Bronchial epithelial cell (primary cell): ENCODE results near the gene ABHD12. TPM values are rescaled to one million over a fixed set of nuclear protein-coding genes. Genes with fewer than 3 reads are reported as not detected.

Experiments
- DNase-seq: peaks from one replicate; pipeline ENCODE4 v3.0.0-alpha.2; 2010; ENCODE audit warnings: low read depth
- FAIRE-seq: peaks from 2 replicates; lab custom pipeline; 2011; peaks lifted over from hg19 to GRCh38; lab: Jason Lieb, UNC
- H3K27me3 ChIP-seq: 2 replicates; pipeline ENCODE4 v1.5.1; 2011; ENCODE audit warnings: low read length; ENCODE audit not compliant: control insufficient read depth, insufficient read depth
- H3K36me3 ChIP-seq: 2 replicates; pipeline ENCODE4 v1.5.1; 2011; ENCODE audit warnings: low read length; ENCODE audit not compliant: control insufficient read depth, insufficient read depth
- H3K4me3 ChIP-seq: 2 replicates; pipeline ENCODE4 v1.5.1; 2011; ENCODE audit warnings: mild to moderate bottlenecking, low read depth, low read length, control low read depth
- total RNA-seq: library from RNA; depleted of rRNA; stranded (reverse); fragments of >200 nt; gene quantifications from 2 replicates; pipeline ENCODE4 v1.2.1, GENCODE V29; 2014
- TF ChIP-seq, protein P1 (sequence below): IDR thresholded peaks from 2 replicates; pipeline ENCODE4 v1.5.1; 2011; ENCODE audit warnings: mild to moderate bottlenecking, moderate library complexity, low read length, control low read depth, inconsistent platforms; ENCODE audit not compliant: insufficient read depth, severe bottlenecking

ABHD12 gene
- total RNA-seq, 1 donor from 2014 or later, result 21.6 TPM

DNA sequence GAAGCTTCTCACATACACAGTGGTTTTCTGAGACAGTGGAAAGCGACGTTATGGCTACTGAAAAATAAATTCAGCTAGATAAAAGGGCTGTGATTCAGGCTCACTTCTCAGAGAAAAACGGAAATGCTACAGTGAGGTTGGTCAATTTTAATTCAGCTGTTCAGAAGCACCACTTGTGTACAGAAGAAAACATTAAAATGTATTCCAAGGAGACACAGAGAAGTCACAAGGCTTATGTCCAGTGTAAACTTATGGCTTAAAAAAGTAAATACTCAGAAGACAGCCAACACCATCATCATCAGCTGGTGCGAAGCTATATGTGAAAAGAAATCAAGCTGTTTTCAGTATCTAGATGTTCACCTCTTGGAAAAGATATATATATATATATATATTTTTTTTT, 68.6 kb downstream of the ABHD12 start:
- H3K27me3 ChIP-seq, result no peaks in the 10 kb centered on the region
- no peak overlapping the region for H3K4me3 ChIP-seq
- DNase-seq, result no peak
- peaks cover 1% of the 10 kb centered on the region for H3K36me3 ChIP-seq
- TF ChIP-seq, protein P1, sequence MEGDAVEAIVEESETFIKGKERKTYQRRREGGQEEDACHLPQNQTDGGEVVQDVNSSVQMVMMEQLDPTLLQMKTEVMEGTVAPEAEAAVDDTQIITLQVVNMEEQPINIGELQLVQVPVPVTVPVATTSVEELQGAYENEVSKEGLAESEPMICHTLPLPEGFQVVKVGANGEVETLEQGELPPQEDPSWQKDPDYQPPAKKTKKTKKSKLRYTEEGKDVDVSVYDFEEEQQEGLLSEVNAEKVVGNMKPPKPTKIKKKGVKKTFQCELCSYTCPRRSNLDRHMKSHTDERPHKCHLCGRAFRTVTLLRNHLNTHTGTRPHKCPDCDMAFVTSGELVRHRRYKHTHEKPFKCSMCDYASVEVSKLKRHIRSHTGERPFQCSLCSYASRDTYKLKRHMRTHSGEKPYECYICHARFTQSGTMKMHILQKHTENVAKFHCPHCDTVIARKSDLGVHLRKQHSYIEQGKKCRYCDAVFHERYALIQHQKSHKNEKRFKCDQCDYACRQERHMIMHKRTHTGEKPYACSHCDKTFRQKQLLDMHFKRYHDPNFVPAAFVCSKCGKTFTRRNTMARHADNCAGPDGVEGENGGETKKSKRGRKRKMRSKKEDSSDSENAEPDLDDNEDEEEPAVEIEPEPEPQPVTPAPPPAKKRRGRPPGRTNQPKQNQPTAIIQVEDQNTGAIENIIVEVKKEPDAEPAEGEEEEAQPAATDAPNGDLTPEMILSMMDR, result no peak
- no peak for FAIRE-seq

DNA sequence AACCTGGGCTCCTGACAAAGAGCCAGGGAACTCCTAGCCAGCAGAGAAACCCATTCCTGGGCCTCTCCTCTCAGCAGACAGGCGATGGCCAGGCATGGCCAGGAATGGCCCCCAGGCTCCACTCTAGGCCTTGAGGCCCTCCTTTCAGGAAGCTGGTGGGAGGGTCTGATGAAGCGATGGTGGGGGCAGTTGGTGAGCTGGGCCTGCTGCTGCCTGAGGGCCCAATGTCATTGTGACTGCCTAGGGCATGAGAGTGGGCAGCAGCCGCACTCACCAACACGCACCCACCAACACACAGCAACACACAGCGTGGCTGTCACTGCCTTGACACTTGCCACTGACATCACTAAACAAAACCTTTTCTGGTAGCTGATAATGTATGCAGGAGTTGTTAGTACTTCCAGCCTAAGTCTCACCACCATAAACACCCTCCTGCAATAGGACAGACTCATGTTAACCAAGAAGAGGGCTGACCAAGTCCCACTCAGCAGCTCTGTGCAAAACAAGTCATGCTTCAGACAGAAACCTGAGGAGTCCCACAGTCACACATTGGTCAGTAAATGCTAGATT, 69.3 kb downstream of the ABHD12 start:
- Histone ChIP-seq H3K27me3 (no peaks in the 10 kb centered on the region), H3K4me3 (no peak overlapping the region), H3K36me3 (peaks cover 4% of the 10 kb centered on the region)
- TF ChIP-seq, protein P1, result no peak
- FAIRE-seq (peak; percentile 7), DNase-seq (no peak)

DNA sequence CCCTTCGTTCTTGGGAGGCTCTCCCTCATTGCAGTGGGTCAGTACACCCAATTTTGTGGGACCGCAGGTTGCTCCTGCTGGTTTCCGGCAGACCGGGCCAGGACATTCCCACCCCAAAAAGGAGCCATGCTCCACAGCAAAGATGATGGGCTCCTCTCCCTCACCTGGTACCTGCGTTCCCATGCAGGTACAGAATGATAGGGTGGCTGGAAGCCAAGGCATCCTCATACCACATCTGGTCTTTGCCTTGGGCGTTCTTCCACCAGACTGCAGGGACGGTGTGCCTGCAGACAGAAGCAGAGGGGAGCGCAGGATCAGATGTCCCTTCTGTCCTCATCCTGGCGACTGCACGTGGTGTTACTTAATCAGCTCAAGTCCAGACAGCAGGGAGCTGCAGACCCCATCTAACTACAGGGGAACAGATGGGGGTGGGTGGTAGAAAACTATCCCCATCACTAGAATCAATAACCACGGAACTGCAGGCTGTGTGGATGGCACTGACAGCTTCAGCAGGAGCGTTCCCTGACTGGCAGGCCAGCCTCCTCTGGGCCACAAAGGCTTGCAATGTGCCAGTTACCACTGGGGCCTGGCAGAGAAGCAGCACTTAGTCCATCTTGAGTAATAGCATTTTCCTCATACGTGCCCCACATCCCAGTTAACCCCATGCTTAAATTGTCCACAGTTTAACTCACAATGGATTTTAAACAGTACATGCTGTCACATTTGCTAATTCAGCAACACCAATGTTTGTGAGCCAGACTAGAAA, 70.4 kb downstream of the ABHD12 start:
- H3K4me3 ChIP-seq, result no peak overlapping the region
- DNase-seq (no peak), FAIRE-seq (no peak)
- TF ChIP-seq, protein P1, result no peak
- no peaks in the 10 kb centered on the region for H3K27me3 ChIP-seq
- H3K36me3 ChIP-seq, result peaks cover 4% of the 10 kb centered on the region

- FAIRE-seq (no peak), DNase-seq (no peak)
- H3K36me3 ChIP-seq, result peaks cover 4% of the 10 kb centered on the region
- no peak overlapping the region for H3K4me3 ChIP-seq
- no peaks in the 10 kb centered on the region for H3K27me3 ChIP-seq
- TF ChIP-seq, protein P1, result no peak
These were observed 71.2 kb downstream of the ABHD12 start for GRCh38 chr20:25319241-25320034.

GRCh38 chr20:25318471-25319240, 72.0 kb downstream of the ABHD12 start:
- TF ChIP-seq, protein P1, result no peak
- Histone ChIP-seq H3K4me3 (no peak overlapping the region), H3K36me3 (peaks cover 4% of the 10 kb centered on the region), H3K27me3 (no peaks in the 10 kb centered on the region)
- no peak for FAIRE-seq
- DNase-seq, result no peak
